ENCODE results near the gene ADAMTSL5. TPM values are rescaled to one million over a fixed set of nuclear protein-coding genes. Genes with fewer than 3 reads are reported as not detected.

Gene ADAMTSL5
- total RNA-seq, 4 donors from 2014 or later: 0.83 to 4.1 (median 2.4) TPM

DNA sequence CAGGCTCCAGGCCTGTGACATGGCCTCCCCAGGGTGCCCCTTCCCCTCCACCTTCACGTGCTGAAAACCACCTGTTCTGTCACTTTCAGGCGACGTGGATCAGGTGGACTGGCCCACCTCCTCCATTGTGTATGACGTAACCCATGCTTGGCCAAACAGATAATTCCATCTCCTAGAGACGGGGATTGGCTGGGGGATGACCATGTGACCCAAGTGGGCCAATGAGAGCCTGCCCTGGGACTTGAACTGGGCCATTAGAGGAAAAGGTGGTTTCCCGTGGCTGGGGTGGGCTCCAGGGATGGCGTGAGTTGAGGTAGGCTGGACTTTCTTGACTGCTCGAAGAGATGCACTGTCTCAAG is 3.6 kb upstream of the ADAMTSL5 start:
- TF ChIP-seq EP300 (IDR thresholded peaks at IDR 0.05): no peak
- TF ChIP-seq, protein P1, sequence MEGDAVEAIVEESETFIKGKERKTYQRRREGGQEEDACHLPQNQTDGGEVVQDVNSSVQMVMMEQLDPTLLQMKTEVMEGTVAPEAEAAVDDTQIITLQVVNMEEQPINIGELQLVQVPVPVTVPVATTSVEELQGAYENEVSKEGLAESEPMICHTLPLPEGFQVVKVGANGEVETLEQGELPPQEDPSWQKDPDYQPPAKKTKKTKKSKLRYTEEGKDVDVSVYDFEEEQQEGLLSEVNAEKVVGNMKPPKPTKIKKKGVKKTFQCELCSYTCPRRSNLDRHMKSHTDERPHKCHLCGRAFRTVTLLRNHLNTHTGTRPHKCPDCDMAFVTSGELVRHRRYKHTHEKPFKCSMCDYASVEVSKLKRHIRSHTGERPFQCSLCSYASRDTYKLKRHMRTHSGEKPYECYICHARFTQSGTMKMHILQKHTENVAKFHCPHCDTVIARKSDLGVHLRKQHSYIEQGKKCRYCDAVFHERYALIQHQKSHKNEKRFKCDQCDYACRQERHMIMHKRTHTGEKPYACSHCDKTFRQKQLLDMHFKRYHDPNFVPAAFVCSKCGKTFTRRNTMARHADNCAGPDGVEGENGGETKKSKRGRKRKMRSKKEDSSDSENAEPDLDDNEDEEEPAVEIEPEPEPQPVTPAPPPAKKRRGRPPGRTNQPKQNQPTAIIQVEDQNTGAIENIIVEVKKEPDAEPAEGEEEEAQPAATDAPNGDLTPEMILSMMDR (IDR thresholded peaks at IDR 0.05): no peak
- no peak for TF ChIP-seq POLR2A (IDR thresholded peaks at IDR 0.05)
- no peak for TF ChIP-seq POLR2AphosphoS5 (IDR thresholded peaks at IDR 0.05)
- 79% methylated on average over 8 of the region's 8 CpGs for whole genome bisulfite sequencing
- Histone ChIP-seq H3K27me3 (peaks cover 28% of the 10 kb centered on the region), H3K4me3 (no peak overlapping the region), H3K27ac (no peak overlapping the region), H3K9me3 (no peaks in the 10 kb centered on the region), H3K36me3 (no peaks in the 10 kb centered on the region), H3K4me1 (peaks cover 28% of the 10 kb centered on the region)
- no peak for DNase-seq (ENCODE audit: low spot score in 2 of 2)

DNA sequence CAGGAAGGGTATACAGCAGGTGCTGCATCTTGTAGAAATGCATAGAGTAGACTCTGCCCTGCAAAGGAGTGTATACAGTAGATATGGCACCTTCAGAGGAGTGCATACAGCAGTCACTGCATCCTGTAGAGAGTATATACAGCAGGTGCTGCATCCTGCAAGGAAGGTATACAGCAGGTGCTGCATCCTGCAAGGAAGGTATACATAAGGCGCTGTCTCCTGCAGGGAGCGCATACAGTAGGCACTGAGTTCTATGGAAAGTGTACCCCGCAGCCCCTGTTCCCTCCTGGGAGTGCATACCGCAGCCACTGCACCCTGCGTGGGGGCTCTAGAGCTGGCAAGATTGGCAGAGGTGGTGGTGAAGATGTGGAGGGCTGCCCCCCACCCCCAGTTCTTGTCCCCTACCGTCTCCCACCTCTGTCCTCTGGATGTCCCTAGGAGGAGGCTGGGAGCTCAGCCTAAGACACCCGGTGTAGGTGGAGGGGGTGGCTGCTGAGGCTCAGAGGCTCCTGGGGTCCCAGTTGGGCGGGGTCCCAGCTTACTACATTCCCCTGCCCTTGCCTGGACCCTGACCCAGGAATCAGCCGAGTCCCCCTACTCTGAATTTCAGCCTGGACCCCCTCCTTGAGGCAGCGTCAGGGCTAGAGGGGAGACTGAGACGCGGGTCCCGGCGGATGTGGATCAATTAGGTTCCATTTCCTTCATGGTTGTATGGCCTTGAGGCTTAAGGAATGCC is 2.3 kb upstream of the ADAMTSL5 start:
- Histone ChIP-seq H3K4me1 (peaks cover 31% of the 10 kb centered on the region), H3K9me3 (no peaks in the 10 kb centered on the region), H3K36me3 (no peaks in the 10 kb centered on the region), H3K27me3 (peaks cover 26% of the 10 kb centered on the region), H3K27ac (no peak overlapping the region), H3K4me3 (no peak overlapping the region)
- TF ChIP-seq, protein P1 (IDR thresholded peaks at IDR 0.05): no peak
- TF ChIP-seq EP300 (IDR thresholded peaks at IDR 0.05) (no peak), POLR2A (IDR thresholded peaks at IDR 0.05) (no peak), POLR2AphosphoS5 (IDR thresholded peaks at IDR 0.05) (no peak)
- no peak for DNase-seq (ENCODE audit: low spot score in 2 of 2)
- 93% methylated on average over 5 of the region's 14 CpGs for WGBS

DNA sequence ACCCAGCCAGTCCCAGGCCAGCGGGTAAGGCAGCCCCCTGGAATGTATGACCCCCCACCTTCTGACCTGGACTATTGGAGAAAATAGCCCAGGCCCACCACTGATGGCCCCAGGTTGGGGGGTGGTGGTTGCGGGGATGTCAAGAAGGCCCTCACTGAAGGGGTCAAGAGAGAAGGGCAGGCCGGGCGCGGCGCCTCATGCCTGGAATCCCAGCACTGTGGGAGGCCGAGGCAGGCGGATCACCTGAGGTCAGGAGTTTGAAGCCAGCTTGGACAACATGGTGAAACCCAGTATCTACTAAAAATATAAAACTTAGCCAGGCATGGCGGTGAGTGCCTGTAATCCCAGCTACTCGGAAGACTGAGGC is 1.5 kb upstream of the ADAMTSL5 start:
- TF ChIP-seq POLR2AphosphoS5 (IDR thresholded peaks at IDR 0.05) (no peak), POLR2A (IDR thresholded peaks at IDR 0.05) (no peak), EP300 (IDR thresholded peaks at IDR 0.05) (no peak)
- TF ChIP-seq, protein P1 (IDR thresholded peaks at IDR 0.05): no peak
- Histone ChIP-seq H3K4me1 (peaks cover 31% of the 10 kb centered on the region), H3K27ac (no peak overlapping the region), H3K27me3 (peaks cover 26% of the 10 kb centered on the region), H3K4me3 (no peak overlapping the region), H3K36me3 (no peaks in the 10 kb centered on the region), H3K9me3 (no peaks in the 10 kb centered on the region)
- DNase-seq (ENCODE audit: low spot score in 2 of 2): no peak
- WGBS: 59% methylated on average over 9 of the region's 10 CpGs

DNA sequence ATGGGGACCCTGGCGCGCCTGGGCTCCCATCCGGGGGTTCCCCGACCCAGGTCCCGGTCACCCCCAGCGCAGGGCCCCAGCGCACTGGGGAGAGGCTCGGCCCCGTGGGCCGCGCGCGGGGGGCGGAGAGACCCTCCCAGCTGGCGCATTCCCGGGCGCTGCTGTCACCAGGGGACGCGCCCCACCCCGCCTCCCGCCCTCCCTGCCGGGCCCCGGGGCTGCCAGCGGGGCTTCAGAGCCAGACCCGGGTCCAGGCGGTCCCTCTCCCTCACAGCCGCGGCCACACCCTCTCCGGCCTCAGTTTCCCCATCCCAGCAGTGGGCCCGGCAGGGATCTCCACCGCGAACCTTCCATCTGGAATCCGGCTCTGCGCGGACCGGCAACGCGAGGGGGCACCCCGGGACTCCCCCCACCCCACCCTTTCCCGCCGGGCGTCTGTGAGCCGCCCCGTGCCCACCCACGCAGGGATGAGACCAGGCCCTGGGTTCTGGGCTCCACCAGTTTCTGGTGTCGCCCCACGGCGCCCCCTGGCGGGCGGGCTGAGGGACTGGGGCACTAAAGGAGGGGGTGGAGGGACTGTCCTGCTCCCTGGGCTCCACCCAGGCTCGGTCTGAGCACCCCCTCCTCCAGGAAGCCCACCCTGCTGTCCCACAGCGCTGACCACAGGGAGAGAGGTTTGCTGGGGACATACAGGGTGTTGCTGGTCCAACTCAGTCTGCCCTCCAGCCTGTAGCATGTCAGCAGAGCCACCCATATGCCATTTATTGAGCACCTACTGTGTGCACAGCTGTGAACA is 878 bp upstream of the ADAMTSL5 start:
- peaks cover 26% of the 10 kb centered on the region for H3K27me3 ChIP-seq
- H3K4me3 ChIP-seq: peak overlapping the region; percentile 48
- no peak for DNase-seq (ENCODE audit: low spot score in 2 of 2)
- H3K36me3 ChIP-seq: no peaks in the 10 kb centered on the region
- peak overlapping the region; percentile 72 for H3K27ac ChIP-seq
- TF ChIP-seq, protein P1 (IDR thresholded peaks at IDR 0.05): peak in 1 of 2 donors; percentile 59
- TF ChIP-seq POLR2A (IDR thresholded peaks at IDR 0.05): no peak
- TF ChIP-seq POLR2AphosphoS5 (IDR thresholded peaks at IDR 0.05): no peak
- TF ChIP-seq EP300 (IDR thresholded peaks at IDR 0.05): no peak
- H3K4me1 ChIP-seq: peaks cover 31% of the 10 kb centered on the region
- no peaks in the 10 kb centered on the region for H3K9me3 ChIP-seq
- no CpG with 5 or more reads among the region's 52 CpGs for WGBS

Data from suprapubic skin (tissue), 4 donors.